GM18508 (cell line): ENCODE data around the gene MCM8.
"Not testable (repeated sequence)": the region's sequence is repeated elsewhere in the genome, so short reads cannot be mapped to it uniquely, and the experiment has no call there.

Experiments
- ATAC-seq: cut with Tn5 transposase; IDR thresholded peaks from one replicate; pipeline ENCODE4 v1.9.1; 2021; ENCODE audit warnings: moderate number of reproducible peaks; ENCODE audit not compliant: insufficient read depth, unreplicated experiment

Gene MCM8

DNA sequence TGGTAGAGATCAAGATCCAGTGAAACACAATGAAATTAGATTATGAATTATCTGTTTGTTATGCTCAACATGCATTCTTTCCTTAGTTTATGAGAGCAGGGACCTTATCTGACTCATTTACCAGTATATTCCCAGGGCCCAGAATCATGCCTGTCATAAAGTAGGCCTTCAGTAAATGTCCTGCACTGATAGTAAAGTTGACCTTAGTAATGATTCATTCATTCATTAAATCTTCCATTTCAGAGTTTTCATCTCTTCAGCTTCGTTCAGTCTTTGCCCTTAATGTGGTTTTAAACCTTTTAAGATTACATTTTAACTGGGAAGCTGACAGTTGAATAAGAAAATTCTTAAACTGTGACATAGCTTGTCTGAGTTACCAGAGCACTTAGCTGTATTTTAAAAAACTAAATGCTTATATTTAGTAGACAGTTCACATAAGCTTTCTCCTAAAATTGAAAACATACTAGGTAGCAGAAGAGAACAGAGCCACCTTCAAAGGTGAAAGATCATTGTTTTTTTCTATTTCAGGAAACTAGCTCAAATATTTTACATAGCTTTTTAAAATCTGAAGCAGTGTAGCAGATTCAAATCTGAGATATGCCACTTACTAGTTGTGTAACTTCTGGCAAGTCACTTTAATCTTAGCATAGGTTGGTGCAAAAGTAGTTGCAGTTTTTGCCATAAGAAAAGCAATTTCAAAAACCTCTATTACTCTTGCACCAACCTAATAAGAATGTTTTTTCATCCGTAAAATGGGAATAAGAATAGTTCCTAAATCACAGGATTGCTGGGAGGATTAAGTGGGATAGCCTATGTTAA is 41.4 kb downstream of the MCM8 start:
- ATAC-seq, result no peak

DNA sequence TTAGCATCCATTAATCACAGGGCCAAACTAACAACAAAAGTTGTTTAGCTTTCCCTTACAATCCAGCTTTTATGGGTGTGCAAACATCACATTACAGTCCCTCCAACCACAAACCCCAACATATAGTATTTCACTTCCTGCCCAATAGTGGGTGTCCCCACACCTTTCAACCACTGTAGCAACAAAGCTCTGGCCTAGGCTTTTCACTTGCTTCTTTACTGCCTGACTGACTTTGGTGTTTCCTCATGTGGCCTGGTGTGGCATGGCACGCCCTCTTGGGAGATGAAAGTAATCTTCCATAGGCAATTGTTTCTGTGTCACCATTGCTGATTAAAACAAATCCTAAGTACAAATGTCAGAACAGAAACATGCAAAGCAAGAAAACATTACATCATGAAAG is 46.3 kb downstream of the MCM8 start:
- ATAC-seq, result peak; percentile 83

DNA sequence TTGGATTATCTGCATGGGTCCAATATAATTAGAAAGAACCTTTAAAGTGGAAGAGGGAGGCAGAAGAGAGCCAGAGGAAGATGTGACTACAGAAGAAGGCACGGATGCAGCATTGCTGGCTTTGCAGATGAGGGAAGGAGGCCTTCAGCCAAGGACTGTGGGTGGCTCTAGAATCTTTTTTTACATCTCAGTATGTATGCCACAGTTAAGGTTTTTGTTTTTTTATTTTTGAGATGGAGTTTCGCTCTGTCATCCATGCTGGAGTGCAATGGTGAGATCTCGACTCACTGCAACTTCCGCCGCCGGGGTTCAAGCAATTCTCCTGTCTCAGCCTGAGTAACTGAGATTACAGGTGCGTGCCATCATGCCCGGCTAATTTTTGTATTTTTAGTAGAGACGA is 49.3 kb downstream of the MCM8 start:
- no peak for ATAC-seq

DNA sequence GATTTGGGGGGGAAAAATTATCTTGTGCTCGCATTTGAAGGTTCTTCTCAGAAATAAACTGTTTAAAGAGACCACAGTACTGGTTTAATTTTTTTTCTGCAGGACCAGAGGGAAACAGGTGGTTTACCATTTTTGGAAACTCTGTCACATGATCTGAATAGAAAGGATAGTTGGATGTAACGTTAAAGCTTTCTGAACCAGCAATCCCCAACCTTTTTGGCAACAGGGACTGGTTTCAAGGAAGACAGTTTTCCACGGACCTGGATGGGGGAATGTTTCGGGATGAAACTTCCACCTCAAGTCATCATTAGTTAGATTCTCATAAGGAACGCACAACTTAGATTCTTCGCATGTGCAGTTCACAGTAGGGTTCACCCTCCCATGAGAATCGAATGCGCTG is 50.4 kb downstream of the MCM8 start:
- ATAC-seq, result no peak

GRCh38 chr20:6006603-6006949 is 56.1 kb downstream of the MCM8 start:
- ATAC-seq, result no peak

- ATAC-seq, result no peak
Observed at GRCh38 chr20:6007094-6007528, 56.7 kb downstream of the MCM8 start.

GRCh38 chr20:6007529-6008103 is 57.2 kb downstream of the MCM8 start:
- ATAC-seq, result no peak

GRCh38 chr20:6008254-6008653 is 57.8 kb downstream of the MCM8 start:
- ATAC-seq, result no peak

DNA sequence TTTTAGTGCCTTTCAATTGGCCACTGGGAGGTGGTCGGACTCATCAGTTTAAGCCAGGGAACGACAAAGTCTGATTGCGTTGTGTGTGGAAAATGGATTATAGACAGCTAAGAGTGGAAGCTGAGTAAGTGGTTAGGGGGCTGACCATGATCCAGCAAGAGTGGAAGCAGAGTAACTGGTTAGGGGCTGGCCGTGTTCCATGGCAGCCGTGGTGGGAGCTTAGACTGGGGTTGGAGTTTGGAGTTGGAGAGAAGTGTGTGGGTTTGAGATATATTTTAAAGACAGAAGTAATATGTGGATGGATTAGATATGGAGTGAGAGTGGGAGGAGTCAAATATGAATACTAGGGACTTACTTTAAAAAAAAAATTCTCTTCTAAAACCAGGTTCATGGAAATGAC is 61.7 kb downstream of the MCM8 start:
- no peak for ATAC-seq

- no peak for ATAC-seq
Observed at GRCh38 chr20:6014017-6014416, 63.6 kb downstream of the MCM8 start.

GRCh38 chr20:6014957-6015356 is 64.5 kb downstream of the MCM8 start:
- no peak for ATAC-seq

- no peak for ATAC-seq
Observed at GRCh38 chr20:6017467-6017866, 67.0 kb downstream of the MCM8 start.

DNA sequence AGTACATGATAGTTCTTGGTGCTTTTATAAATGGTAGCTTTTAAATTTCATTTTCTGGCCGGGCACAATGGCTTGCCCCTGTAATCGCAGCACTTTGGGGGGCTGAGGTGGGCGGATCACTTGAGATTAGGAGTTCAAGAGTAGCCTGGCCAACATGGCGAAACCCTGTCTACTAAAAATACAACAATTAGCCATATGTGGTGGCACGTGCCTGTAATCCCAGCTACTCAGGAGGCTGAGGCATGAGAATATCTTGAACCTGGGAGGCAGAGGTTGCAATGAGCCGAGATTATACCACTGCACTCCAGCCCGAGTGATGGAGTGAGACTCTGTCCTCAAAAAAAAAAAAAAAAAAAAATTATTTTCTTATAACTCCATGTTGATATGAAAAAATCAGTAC is 67.4 kb downstream of the MCM8 start:
- no peak for ATAC-seq

DNA sequence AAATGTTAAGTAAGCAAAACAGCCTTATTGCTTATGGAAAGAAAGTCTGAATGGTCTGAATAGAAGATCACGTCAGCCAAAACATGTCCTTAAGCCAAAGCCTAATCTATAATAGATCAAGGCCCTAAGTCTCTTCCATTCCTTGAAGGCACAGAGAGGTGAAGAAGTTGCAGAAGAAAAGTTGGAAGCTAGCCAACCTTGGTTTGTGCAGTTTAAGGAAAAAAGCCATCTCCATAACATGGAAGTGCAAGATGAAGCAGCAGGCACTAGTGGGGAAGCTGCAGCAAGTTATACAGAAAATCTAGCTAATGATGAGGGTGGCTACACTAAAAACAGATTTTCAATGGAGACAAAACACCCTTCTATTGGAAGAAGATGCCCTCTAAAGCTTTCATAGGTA is 74.3 kb downstream of the MCM8 start:
- no peak for ATAC-seq

DNA sequence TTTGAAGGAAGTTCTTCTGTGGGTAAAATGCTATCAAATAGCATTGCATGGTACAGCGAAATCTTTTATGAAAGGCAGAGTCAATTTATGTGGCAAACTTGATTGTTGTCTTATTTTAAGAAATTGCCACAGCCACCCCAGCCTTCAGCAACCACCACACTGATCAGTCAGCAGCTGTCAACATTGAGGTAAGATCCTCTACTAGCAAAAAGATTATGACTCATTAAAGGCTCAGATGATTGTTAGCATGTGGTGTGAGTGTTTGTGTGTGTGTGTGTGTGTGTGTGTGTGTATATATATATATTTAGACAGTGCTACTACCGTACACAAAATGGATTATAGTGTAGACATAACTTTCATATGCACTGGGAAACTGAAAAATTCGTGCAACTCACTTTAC is 75.6 kb downstream of the MCM8 start:
- no peak for ATAC-seq

DNA sequence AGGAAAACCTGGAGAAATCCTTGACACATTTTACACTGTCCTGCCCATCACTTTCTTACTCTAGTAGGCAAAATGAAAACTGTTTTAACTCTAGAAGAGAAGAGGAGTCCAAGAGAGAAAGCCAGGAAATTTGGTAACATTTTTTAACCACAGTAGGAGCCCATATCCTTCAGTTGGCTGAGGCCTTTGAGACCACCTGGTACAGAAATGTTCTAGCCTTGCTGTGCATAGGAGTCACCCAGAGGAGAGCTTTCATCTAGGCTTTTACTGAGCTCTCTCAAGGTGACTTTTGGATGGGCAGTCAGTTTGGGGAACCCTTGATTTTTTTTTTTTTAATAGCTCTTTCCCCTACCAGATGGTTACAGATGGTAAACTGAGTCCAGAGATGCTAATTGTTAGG is 78.4 kb downstream of the MCM8 start:
- ATAC-seq, result no peak

DNA sequence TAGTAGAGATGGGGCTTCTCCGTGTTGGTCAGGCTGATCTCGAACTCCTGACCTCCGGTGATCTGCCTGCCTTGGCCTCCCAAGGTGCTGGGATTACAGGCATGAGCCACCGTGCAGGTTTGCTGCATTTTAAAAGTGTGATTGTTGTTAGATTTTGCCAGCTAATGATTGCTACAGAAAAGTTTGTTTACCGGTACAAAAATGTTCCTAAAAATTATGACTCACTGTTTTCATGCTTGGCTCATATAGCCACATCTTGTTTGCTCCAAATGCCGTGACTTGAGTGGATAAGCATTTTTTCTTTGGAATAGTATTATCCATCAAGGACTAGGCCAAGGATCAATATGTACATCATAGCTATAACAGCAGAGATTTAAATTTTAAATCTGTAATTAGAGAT is 79.1 kb downstream of the MCM8 start:
- ATAC-seq, result no peak

GRCh38 chr20:6030453-6031080 is 80.1 kb downstream of the MCM8 start:
- ATAC-seq, result no peak

- not testable (repeated sequence) for ATAC-seq
Observed at GRCh38 chr20:6032907-6033306, 82.5 kb downstream of the MCM8 start.

- ATAC-seq, result no peak
Observed at GRCh38 chr20:6034134-6034969, 83.9 kb downstream of the MCM8 start.

DNA sequence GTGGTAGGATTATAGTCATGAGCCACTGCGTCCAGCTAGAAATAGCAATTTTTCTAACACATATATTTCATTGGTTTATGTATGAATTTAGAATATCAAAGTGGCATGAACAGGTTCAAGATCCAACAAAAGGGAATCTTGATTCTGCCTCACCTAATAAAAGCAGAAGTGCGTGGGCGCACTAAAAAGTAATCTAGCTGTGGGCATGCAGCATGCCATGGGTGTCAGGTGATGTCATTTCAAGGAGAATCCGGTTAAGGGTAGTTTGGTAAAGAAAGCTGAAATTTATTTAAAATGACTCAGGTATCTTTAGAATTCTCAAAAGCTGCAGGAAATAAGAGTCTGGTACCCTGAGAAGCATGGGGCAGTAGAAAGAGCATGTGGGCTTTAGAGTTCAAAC is 85.8 kb downstream of the MCM8 start:
- no peak for ATAC-seq
